GM04503 (cell line): Measurements from ENCODE around the gene GOLGA6A.

Experiments
- DNase-seq: peaks from one replicate; pipeline ENCODE4 v3.0.0-alpha.2; 2012; ENCODE audit warnings: low read depth

Gene GOLGA6A

GRCh38 chr15:74036271-74037170, 45.8 kb downstream of the GOLGA6A start:
- no peak for DNase-seq

GRCh38 chr15:74035121-74036017, 47.0 kb downstream of the GOLGA6A start:
- DNase-seq, result no peak

- no peak for DNase-seq
Observed at GRCh38 chr15:74034206-74034755, 48.1 kb downstream of the GOLGA6A start.

- DNase-seq, result no peak
Observed at GRCh38 chr15:74032606-74033561, 49.5 kb downstream of the GOLGA6A start.

GRCh38 chr15:74032046-74032445, 50.3 kb downstream of the GOLGA6A start:
- DNase-seq, result no peak

GRCh38 chr15:74028646-74029045, 53.7 kb downstream of the GOLGA6A start:
- DNase-seq, result no peak

GRCh38 chr15:74027688-74028087, 54.7 kb downstream of the GOLGA6A start:
- DNase-seq, result no peak

GRCh38 chr15:74025436-74025835, 56.9 kb downstream of the GOLGA6A start:
- DNase-seq, result no peak

- DNase-seq, result no peak
Observed at GRCh38 chr15:74024687-74025086, 57.7 kb downstream of the GOLGA6A start.

GRCh38 chr15:74022706-74023470, 59.5 kb downstream of the GOLGA6A start:
- DNase-seq, result no peak
